Osteoblast (primary cell): Measurements from ENCODE around the gene DAPK3. TPM values are rescaled to one million over a fixed set of nuclear protein-coding genes. Genes with fewer than 3 reads are reported as not detected.
"Not testable (repeated sequence)": the region's sequence is repeated elsewhere in the genome, so short reads cannot be mapped to it uniquely, and the experiment has no call there.

Experiments used
- DNase-seq: peaks from one replicate; pipeline ENCODE4 v3.0.0; 2011; ENCODE audit warnings: low spot score, mixed read lengths; ENCODE audit not compliant: insufficient read length; ENCODE audit errors: missing footprints
- H2AFZ ChIP-seq: 2 replicates; pipeline ENCODE4 v1.6.0; 2011; ENCODE audit warnings: mild to moderate bottlenecking, low read length
- H3K27ac ChIP-seq: 2 replicates; pipeline ENCODE4 v1.5.1; 2011; ENCODE audit warnings: mild to moderate bottlenecking, low read depth, low read length, moderate library complexity
- H3K27me3 ChIP-seq: 2 replicates; pipeline ENCODE4 v1.6.0; 2012; ENCODE audit warnings: mild to moderate bottlenecking, control low read depth, inconsistent platforms, low read length, moderate library complexity; ENCODE audit not compliant: insufficient read depth
- H3K36me3 ChIP-seq: 2 replicates; pipeline ENCODE4 v1.5.1; 2011; ENCODE audit warnings: mild to moderate bottlenecking, low read length, control low read depth, moderate library complexity; ENCODE audit not compliant: insufficient read depth
- H3K4me1 ChIP-seq: 2 replicates; pipeline ENCODE4 v1.5.1; 2011; ENCODE audit warnings: mild to moderate bottlenecking, low read length, control low read depth, moderate library complexity; ENCODE audit not compliant: insufficient read depth
- H3K4me2 ChIP-seq: 2 replicates; pipeline ENCODE4 v1.6.0; 2011; ENCODE audit warnings: mild to moderate bottlenecking, low read length; ENCODE audit not compliant: insufficient read depth
- H3K4me3 ChIP-seq: fragments of 200-600 bp; sonication (generic); 3 replicates; pipeline ENCODE4 v1.5.1; 2012; ENCODE audit warnings: mild to moderate bottlenecking, low read length, inconsistent platforms; ENCODE audit not compliant: insufficient read depth
- H3K79me2 ChIP-seq: 2 replicates; pipeline ENCODE4 v1.6.0; 2012; ENCODE audit warnings: mild to moderate bottlenecking, low read length, control low read depth, inconsistent platforms; ENCODE audit not compliant: insufficient read depth
- H3K9me3 ChIP-seq: 2 replicates; pipeline ENCODE4 v1.5.1; 2011; ENCODE audit warnings: low read depth, low read length, control low read depth
- H4K20me1 ChIP-seq: 2 replicates; pipeline ENCODE4 v1.6.0; 2012; ENCODE audit warnings: mild to moderate bottlenecking, low read length, control low read depth; ENCODE audit not compliant: insufficient read depth
- CTCF ChIP-seq: IDR thresholded peaks from 2 replicates; pipeline ENCODE4 v1.5.1; 2011; ENCODE audit warnings: mild to moderate bottlenecking, low read depth, low read length, moderate library complexity; ENCODE audit errors: extremely low read depth
- total RNA-seq: library from RNA; depleted of rRNA; stranded (reverse); fragments of >200 nt; gene quantifications from 2 replicates; pipeline ENCODE4 v1.2.3, GENCODE V29; 2012

DAPK3 gene
- total RNA-seq, 1 donor: 131 TPM

GRCh38 chr19:3950871-3951861 is 19.7 kb downstream of the DAPK3 start:
- Histone ChIP-seq H4K20me1 (peaks cover 35% of the 10 kb centered on the region), H3K27ac (no peak overlapping the region), H3K27me3 (no peaks in the 10 kb centered on the region), H2AFZ (no peak overlapping the region), H3K4me1 (no peaks in the 10 kb centered on the region), H3K4me2 (no peak overlapping the region), H3K79me2 (peaks cover 8% of the 10 kb centered on the region), H3K36me3 (no peaks in the 10 kb centered on the region), H3K4me3 (no peak overlapping the region), H3K9me3 (no peaks in the 10 kb centered on the region)
- DNase-seq: peak; percentile 80
- no peak for TF ChIP-seq CTCF

GRCh38 chr19:3949997-3950859 is 20.7 kb downstream of the DAPK3 start:
- Histone ChIP-seq H3K4me1 (no peaks in the 10 kb centered on the region), H3K4me3 (no peak overlapping the region), H3K27me3 (no peaks in the 10 kb centered on the region), H3K79me2 (no peaks in the 10 kb centered on the region), H3K9me3 (no peaks in the 10 kb centered on the region), H3K36me3 (no peaks in the 10 kb centered on the region), H2AFZ (no peak overlapping the region), H3K4me2 (no peak overlapping the region), H3K27ac (no peak overlapping the region), H4K20me1 (peaks cover 26% of the 10 kb centered on the region)
- no peak for TF ChIP-seq CTCF
- DNase-seq: peak; percentile 80

GRCh38 chr19:3949294-3949693 is 21.6 kb downstream of the DAPK3 start:
- H3K27ac ChIP-seq: no peak overlapping the region
- DNase-seq: peak; percentile 78
- no peaks in the 10 kb centered on the region for H3K4me1 ChIP-seq
- no peak overlapping the region for H2AFZ ChIP-seq
- no peaks in the 10 kb centered on the region for H3K27me3 ChIP-seq
- H4K20me1 ChIP-seq: peaks cover 18% of the 10 kb centered on the region
- no peak overlapping the region for H3K4me2 ChIP-seq
- H3K9me3 ChIP-seq: no peaks in the 10 kb centered on the region
- no peak overlapping the region for H3K4me3 ChIP-seq
- no peaks in the 10 kb centered on the region for H3K36me3 ChIP-seq
- no peak for TF ChIP-seq CTCF
- H3K79me2 ChIP-seq: no peaks in the 10 kb centered on the region

GRCh38 chr19:3947316-3947933 is 23.5 kb downstream of the DAPK3 start:
- not testable (repeated sequence) for H3K4me3 ChIP-seq, H3K27ac ChIP-seq, H3K79me2 ChIP-seq, H2AFZ ChIP-seq, H3K9me3 ChIP-seq, H3K4me2 ChIP-seq, H3K36me3 ChIP-seq, H4K20me1 ChIP-seq, H3K27me3 ChIP-seq, H3K4me1 ChIP-seq
- peak; percentile 83 for DNase-seq
